ENCODE measurements around the gene U2AF1L4.

- TF ChIP-seq FOS (IDR thresholded peaks at IDR 0.05; ENCODE audit: low read depth, low read length) (no peak), SMC3 (IDR thresholded peaks at IDR 0.05; ENCODE audit: low read depth, low read length) (no peak), CTCF (conservative IDR thresholded peaks at IDR 0.05; ENCODE audit: low read depth, low read length) (no peak), POLR2A (IDR thresholded peaks at IDR 0.05; ENCODE audit: low read depth, low read length) (no peak), CEBPB (IDR thresholded peaks at IDR 0.05; ENCODE audit: low read depth, low read length) (no peak)
These were observed 47.1 kb upstream of the U2AF1L4 start for GRCh38 chr19:35792312-35792711.
